Stimulated activated naive CD8-positive, alpha-beta T cell treated with anti-CD3 and anti-CD28 coated beads, Interleukin-15, Interleukin-2, amounts not matched to agents 100 ng/mL and 50 ng/mL, for 24 hours (primary cell): ENCODE measurements around the gene LMBR1L.

Experiments used
- H3K27ac Mint-ChIP-seq: one replicate; pipeline ENCODE4 v1.8.0; 2021; ENCODE audit warnings: mild to moderate bottlenecking, mixed read lengths
- H3K27me3 Mint-ChIP-seq: one replicate; pipeline ENCODE4 v1.8.0; 2021; ENCODE audit warnings: mixed read lengths
- H3K36me3 Mint-ChIP-seq: one replicate; pipeline ENCODE4 v1.8.0; 2021; ENCODE audit warnings: low read depth, mixed read lengths
- H3K4me1 Mint-ChIP-seq: one replicate; pipeline ENCODE4 v1.8.0; 2021; ENCODE audit warnings: low read depth, mixed read lengths
- H3K4me3 Mint-ChIP-seq: one replicate; pipeline ENCODE4 v1.8.0; 2021; ENCODE audit warnings: mild to moderate bottlenecking, mixed read lengths
- H3K9me3 Mint-ChIP-seq: one replicate; pipeline ENCODE4 v1.8.0; 2021; ENCODE audit warnings: mixed read lengths

Gene LMBR1L

DNA sequence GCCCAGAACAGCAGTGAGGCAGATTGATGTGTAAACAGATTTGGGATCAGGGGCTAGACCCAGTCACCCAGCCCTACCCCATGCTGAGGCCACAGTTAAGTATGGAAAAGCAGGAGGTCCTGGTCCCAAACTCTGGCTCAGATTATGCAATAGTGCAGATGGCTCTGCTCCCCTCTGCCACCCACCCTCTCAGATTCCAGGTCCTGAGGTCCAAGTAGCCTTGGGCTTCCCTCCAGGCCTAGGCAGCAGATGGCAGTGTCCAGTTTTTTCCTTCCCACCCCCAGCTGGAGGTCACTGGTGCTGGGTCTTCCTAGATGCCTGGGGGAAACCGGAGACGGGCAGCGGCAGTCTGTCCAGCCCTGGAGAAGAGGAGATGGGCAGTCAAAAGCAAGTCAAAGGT, 13.3 kb downstream of the LMBR1L start:
- Mint-ChIP-seq H3K4me3 (no peak overlapping the region), H3K9me3 (no peaks in the 10 kb centered on the region), H3K27ac (no peak overlapping the region), H3K27me3 (peaks cover 27% of the 10 kb centered on the region), H3K4me1 (peaks cover 9% of the 10 kb centered on the region), H3K36me3 (peaks cover 13% of the 10 kb centered on the region)

GRCh38 chr12:49094975-49095365, 15.7 kb downstream of the LMBR1L start:
- Mint-ChIP-seq H3K27ac (no peak overlapping the region), H3K27me3 (peaks cover 49% of the 10 kb centered on the region), H3K36me3 (peaks cover 4% of the 10 kb centered on the region), H3K4me3 (no peak overlapping the region), H3K9me3 (no peaks in the 10 kb centered on the region), H3K4me1 (peaks cover 30% of the 10 kb centered on the region)

GRCh38 chr12:49094160-49094974, 16.3 kb downstream of the LMBR1L start, which contains the start of gene DHH:
TSS of gene DHH (minus strand) at chr12:49094801. CDS start at chr12:49094512, 289 bp downstream.
- H3K9me3 Mint-ChIP-seq = no peaks in the 10 kb centered on the region
- H3K4me1 Mint-ChIP-seq = peaks cover 34% of the 10 kb centered on the region
- peaks cover 51% of the 10 kb centered on the region for H3K27me3 Mint-ChIP-seq
- peaks cover 4% of the 10 kb centered on the region for H3K36me3 Mint-ChIP-seq
- peak within 1 kb of the TSS; percentile 0 for H3K4me3 Mint-ChIP-seq
- H3K27ac Mint-ChIP-seq = no peak within 1 kb of the TSS

DNA sequence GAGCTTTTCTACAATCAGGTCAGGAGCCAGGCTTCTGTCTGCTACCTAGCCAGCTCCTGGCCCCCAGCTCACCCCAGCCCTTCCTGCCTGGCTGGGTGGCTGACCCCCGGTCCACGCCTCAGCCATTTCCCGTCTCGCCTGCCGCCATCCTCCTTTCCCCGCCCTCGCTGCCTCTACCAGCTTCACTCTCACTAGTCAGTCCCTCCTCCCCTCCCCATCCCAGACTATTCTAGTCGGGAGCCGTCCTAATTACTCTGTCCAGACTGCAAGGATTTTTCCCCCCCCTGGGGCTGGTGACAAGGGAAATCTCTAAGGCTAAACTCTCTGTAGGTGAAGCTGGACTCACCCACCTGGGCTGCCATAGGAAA, 16.9 kb downstream of the LMBR1L start:
- peaks cover 4% of the 10 kb centered on the region for H3K36me3 Mint-ChIP-seq
- H3K27me3 Mint-ChIP-seq = peaks cover 56% of the 10 kb centered on the region
- peaks cover 34% of the 10 kb centered on the region for H3K4me1 Mint-ChIP-seq
- peak overlapping the region; percentile 0 for H3K4me3 Mint-ChIP-seq
- no peaks in the 10 kb centered on the region for H3K9me3 Mint-ChIP-seq
- no peak overlapping the region for H3K27ac Mint-ChIP-seq

DNA sequence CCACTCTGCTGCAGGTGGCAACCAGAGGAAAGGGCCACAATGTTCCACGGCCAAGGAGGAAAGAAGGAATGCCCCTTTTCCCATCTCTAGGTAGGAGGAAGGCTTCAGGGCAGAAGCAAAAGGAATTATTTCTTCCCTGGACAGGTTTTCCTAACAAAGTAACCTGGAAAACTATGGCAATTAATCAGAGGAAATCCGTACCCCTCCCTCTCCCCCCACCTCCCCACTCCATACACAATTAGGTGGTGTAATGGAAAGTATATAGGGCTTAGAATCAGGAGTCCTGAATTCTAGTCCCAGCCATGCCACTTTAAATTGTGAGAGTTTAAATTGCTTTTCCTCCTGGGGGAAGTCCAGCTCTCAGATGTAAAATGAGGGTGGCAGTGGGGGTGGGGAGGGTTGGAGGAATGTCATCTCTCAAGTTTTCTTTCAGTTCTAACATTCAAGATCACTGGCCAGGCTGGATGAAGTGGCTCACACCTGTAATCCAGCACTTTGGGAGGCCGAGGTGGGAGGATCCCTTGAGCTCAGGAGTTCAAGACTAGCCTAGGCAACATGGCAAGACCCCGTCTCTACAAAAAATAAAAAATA, 17.7 kb downstream of the LMBR1L start:
- Mint-ChIP-seq H3K27ac (no peak overlapping the region), H3K9me3 (no peaks in the 10 kb centered on the region), H3K27me3 (peaks cover 61% of the 10 kb centered on the region), H3K36me3 (no peaks in the 10 kb centered on the region), H3K4me1 (peaks cover 41% of the 10 kb centered on the region), H3K4me3 (no peak overlapping the region)

DNA sequence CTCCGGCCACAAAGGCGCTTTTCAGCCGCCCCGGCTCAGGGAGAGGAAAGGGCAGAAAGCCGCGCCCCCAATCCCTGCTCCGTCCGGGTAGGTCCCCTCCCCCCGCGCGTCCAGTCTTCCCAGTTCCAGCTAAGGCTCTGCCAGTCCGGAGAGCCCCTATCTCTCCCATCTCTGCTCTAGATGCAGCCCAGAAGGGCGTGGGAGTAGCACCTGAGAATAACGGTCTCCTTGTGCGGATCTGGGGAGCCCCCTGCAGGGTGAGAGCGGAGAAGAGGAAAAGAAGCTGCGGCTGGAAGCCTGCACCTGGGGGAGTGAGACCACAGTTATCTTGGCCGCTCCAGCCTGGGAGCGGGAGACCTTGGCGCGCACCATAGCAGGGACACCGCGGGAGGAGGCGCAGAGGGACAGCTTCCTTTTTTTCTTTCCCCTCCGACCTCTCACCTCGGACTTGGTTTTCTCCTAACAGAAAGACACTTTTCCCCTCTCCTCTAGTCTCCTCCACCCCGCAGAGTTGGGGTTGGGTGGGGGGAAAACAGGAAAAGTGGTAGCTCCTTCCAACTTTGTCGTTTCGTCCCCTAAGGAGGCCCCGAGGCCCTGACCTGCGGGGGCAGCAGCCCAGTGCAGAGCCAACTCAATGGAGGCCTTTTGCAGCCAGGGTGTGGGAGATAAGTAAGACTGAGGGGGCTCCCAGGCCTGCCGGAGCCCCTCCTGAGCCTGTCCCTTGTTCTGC, 18.4 kb downstream of the LMBR1L start:
- Mint-ChIP-seq H3K4me3 (peak overlapping the region; percentile 35), H3K9me3 (no peaks in the 10 kb centered on the region), H3K36me3 (no peaks in the 10 kb centered on the region), H3K4me1 (peaks cover 47% of the 10 kb centered on the region), H3K27me3 (peaks cover 61% of the 10 kb centered on the region), H3K27ac (no peak overlapping the region)

GRCh38 chr12:49091836-49092085, 18.9 kb downstream of the LMBR1L start:
- H3K27ac Mint-ChIP-seq = no peak overlapping the region
- H3K36me3 Mint-ChIP-seq = no peaks in the 10 kb centered on the region
- peak overlapping the region; percentile 35 for H3K4me3 Mint-ChIP-seq
- H3K4me1 Mint-ChIP-seq = peaks cover 51% of the 10 kb centered on the region
- no peaks in the 10 kb centered on the region for H3K9me3 Mint-ChIP-seq
- H3K27me3 Mint-ChIP-seq = peaks cover 61% of the 10 kb centered on the region

- peaks cover 51% of the 10 kb centered on the region for H3K4me1 Mint-ChIP-seq
- no peaks in the 10 kb centered on the region for H3K9me3 Mint-ChIP-seq
- no peak overlapping the region for H3K27ac Mint-ChIP-seq
- H3K36me3 Mint-ChIP-seq = no peaks in the 10 kb centered on the region
- H3K4me3 Mint-ChIP-seq = no peak overlapping the region
- H3K27me3 Mint-ChIP-seq = peaks cover 61% of the 10 kb centered on the region
Observed at GRCh38 chr12:49091056-49091835, 19.4 kb downstream of the LMBR1L start.

GRCh38 chr12:49089821-49090773, 20.6 kb downstream of the LMBR1L start:
- Mint-ChIP-seq H3K27me3 (peaks cover 55% of the 10 kb centered on the region), H3K27ac (peak overlapping the region; percentile 72), H3K4me1 (peaks cover 51% of the 10 kb centered on the region), H3K4me3 (peak overlapping the region; percentile 65), H3K9me3 (no peaks in the 10 kb centered on the region), H3K36me3 (no peaks in the 10 kb centered on the region)

DNA sequence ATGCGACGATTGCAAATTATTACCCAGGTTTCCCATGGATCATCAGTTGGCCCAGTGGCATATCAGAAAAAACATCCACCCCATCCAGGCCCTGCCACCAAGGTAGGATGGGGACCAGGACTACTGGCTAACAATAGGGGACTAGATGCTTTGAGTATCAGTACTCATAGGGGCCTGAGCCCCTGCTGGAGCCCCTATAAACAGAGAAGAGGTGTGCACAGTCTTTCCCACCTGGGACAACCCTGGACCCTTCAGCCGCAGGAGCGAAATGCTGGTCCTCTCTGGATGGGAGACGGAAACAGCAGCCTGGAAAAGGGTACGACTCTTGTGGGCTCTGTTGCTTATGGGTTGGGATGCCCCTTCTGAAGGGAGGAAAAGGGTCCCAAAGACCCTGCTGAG, 21.7 kb downstream of the LMBR1L start:
- Mint-ChIP-seq H3K27ac (no peak overlapping the region), H3K36me3 (no peaks in the 10 kb centered on the region), H3K9me3 (no peaks in the 10 kb centered on the region), H3K27me3 (peaks cover 49% of the 10 kb centered on the region), H3K4me3 (no peak overlapping the region), H3K4me1 (peaks cover 49% of the 10 kb centered on the region)

DNA sequence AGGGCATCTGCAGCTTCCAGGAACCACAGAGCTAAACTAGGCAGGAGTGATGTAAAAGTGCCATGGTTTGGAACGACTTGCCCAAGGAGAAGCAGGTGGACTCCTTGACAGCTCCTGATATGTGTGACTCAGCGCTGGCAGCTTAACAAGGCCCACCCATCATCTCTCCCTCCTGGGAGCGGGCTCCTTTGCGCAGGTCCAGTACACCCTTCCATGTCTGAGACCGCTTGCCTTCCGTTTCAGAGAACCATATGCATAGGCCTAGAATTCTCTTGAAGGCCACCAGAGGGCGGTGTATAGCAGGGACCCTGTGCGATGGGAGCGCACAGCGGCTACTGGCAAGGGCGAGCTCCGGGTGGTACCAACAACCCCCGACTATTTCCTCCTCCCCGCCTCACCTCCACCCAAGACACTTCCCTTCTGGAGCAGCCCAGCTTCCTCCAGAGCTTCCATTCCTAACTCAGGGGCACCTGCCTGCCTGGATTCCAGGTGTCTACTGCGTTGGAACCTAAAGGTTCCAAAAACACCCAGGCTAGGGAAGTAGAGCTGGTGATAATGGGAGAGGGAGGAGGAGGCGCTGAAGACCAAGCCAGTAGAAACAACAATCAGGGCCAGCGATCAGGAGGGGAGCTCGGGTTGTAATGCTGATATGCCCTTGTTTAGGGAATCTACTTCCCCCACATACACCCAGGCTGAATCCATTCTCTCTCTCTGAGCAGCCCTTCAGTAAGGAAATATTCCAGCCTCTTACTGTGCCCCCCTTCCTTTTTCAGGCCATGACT, 22.3 kb downstream of the LMBR1L start:
- Mint-ChIP-seq H3K4me3 (no peak overlapping the region), H3K4me1 (peaks cover 43% of the 10 kb centered on the region), H3K27me3 (peaks cover 43% of the 10 kb centered on the region), H3K27ac (no peak overlapping the region), H3K9me3 (no peaks in the 10 kb centered on the region), H3K36me3 (no peaks in the 10 kb centered on the region)

GRCh38 chr12:49086116-49086515, 24.5 kb downstream of the LMBR1L start:
- Mint-ChIP-seq H3K9me3 (no peaks in the 10 kb centered on the region), H3K27me3 (peaks cover 22% of the 10 kb centered on the region), H3K4me3 (no peak overlapping the region), H3K27ac (no peak overlapping the region), H3K4me1 (peaks cover 30% of the 10 kb centered on the region), H3K36me3 (no peaks in the 10 kb centered on the region)

- Mint-ChIP-seq H3K27me3 (peaks cover 10% of the 10 kb centered on the region), H3K9me3 (no peaks in the 10 kb centered on the region), H3K4me1 (peaks cover 17% of the 10 kb centered on the region), H3K27ac (no peak overlapping the region), H3K36me3 (no peaks in the 10 kb centered on the region), H3K4me3 (no peak overlapping the region)
Observed at GRCh38 chr12:49084438-49084837, 26.2 kb downstream of the LMBR1L start.
